OCI-LY1 (cell line): ENCODE results near the gene MAB21L4.

Experiments
- H2AFZ ChIP-seq: fragments of 200-600 bp; sonication (generic), shearing (Covaris generic); 2 replicates; pipeline ENCODE4 v1.6.0; 2014; ENCODE audit warnings: antibody characterized with exemption, mild to moderate bottlenecking, low read length
- H3F3A ChIP-seq: fragments of 200-600 bp; sonication (generic), shearing (Covaris generic); 2 replicates; pipeline ENCODE4 v1.6.0; 2014; ENCODE audit warnings: mild to moderate bottlenecking, antibody characterized with exemption, low read length, moderate library complexity; ENCODE audit not compliant: insufficient read depth
- H3K27ac ChIP-seq: fragments of 200-600 bp; sonication (generic); 2 replicates; pipeline ENCODE4 v1.5.1; 2014; ENCODE audit warnings: low read length, mixed run types, mild to moderate bottlenecking, low read depth; ENCODE audit not compliant: poor library complexity, severe bottlenecking
- H3K27me3 ChIP-seq: fragments of 200-600 bp; sonication (generic); 2 replicates; pipeline ENCODE4 v1.6.0; 2014; ENCODE audit warnings: antibody characterized with exemption, mild to moderate bottlenecking, low read length, moderate library complexity; ENCODE audit not compliant: insufficient read depth
- H3K36me3 ChIP-seq: fragments of 200-600 bp; sonication (generic); 2 replicates; pipeline ENCODE4 v1.6.1; 2014; ENCODE audit warnings: mild to moderate bottlenecking, antibody characterized with exemption, low read length, moderate library complexity, mixed read lengths; ENCODE audit not compliant: insufficient read depth
- H3K4me1 ChIP-seq: fragments of 200-600 bp; sonication (generic); 2 replicates; pipeline ENCODE4 v1.5.1; 2014; ENCODE audit warnings: mild to moderate bottlenecking, low read length, moderate library complexity; ENCODE audit not compliant: insufficient read depth, severe bottlenecking
- H3K4me2 ChIP-seq: fragments of 200-600 bp; sonication (generic), shearing (Covaris generic); 2 replicates; pipeline ENCODE4 v1.6.1; 2014; ENCODE audit warnings: low read length
- H3K4me3 ChIP-seq: fragments of 200-600 bp; sonication (generic); 2 replicates; pipeline ENCODE4 v1.5.1; 2014; ENCODE audit warnings: low read length, low read depth, mild to moderate bottlenecking, mixed read lengths; ENCODE audit not compliant: poor library complexity, severe bottlenecking
- H3K79me2 ChIP-seq: fragments of 200-600 bp; shearing (Covaris generic); 2 replicates; pipeline ENCODE4 v1.6.1; 2016; ENCODE audit warnings: mixed run types, low read length, mixed read lengths; ENCODE audit not compliant: insufficient read depth
- H3K9ac ChIP-seq: fragments of 200-600 bp; sonication (generic), shearing (Covaris generic); 2 replicates; pipeline ENCODE4 v1.6.1; 2014; ENCODE audit warnings: mild to moderate bottlenecking, low read length, mixed read lengths
- H3K9me2 ChIP-seq: fragments of 200-600 bp; sonication (generic), shearing (Covaris generic); 2 replicates; pipeline ENCODE4 v1.6.1; 2014; ENCODE audit warnings: low read depth, mild to moderate bottlenecking, low read length, mixed read lengths
- H3K9me3 ChIP-seq: fragments of 200-600 bp; shearing (Covaris generic); 2 replicates; pipeline ENCODE4 v1.6.1; 2014; ENCODE audit warnings: low read length, mixed read lengths
- H4K20me1 ChIP-seq: fragments of 200-600 bp; sonication (generic), shearing (Covaris generic); 2 replicates; pipeline ENCODE4 v1.6.0; 2016; ENCODE audit warnings: mild to moderate bottlenecking, low read length; ENCODE audit not compliant: insufficient read depth
- CTCF ChIP-seq: fragments of 200-600 bp; sonication (generic), shearing (Covaris generic); IDR thresholded peaks from 2 replicates; pipeline ENCODE4 v1.5.1; 2017; ENCODE audit warnings: mild to moderate bottlenecking, antibody characterized with exemption, low read length, moderate library complexity, mixed read lengths
- EZH2 ChIP-seq: fragments of 200-600 bp; sonication (generic), shearing (Covaris generic); IDR thresholded peaks from 2 replicates; pipeline ENCODE4 v1.8.0; 2017; ENCODE audit warnings: borderline replicate concordance, mixed run types, mild to moderate bottlenecking, antibody characterized with exemption, low read length, moderate library complexity, mixed read lengths

The MAB21L4 gene

DNA sequence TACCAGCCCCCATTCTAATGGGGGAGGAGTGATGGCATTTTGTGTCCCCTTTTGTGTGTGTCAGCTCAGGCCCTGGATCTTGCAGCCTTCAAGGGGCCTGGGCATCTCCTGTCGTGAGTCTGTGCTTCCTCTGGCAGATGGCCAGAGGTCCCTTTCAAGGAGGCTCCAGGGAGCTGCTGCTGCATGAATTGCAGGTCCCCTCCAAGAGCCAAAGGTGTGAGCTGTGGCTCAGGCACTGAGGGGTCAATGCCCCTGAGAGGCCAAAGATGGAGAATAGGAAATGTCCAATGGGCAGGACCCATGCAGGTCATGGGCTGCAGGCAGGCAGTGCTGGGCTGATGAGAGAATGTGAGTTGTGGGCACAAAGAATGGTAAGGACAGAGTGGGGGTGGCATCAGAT is 10.4 kb downstream of the MAB21L4 start:
- Histone ChIP-seq H3K4me3 (no peak overlapping the region), H3K4me2 (no peak overlapping the region), H3K9ac (no peak overlapping the region), H3K4me1 (no peaks in the 10 kb centered on the region), H4K20me1 (no peaks in the 10 kb centered on the region), H2AFZ (no peak overlapping the region), H3K27ac (no peak overlapping the region), H3K27me3 (0 out of 2 replicates have a peak, but pooled peaks cover 4% of the 10 kb centered on the region), H3K9me2 (no peaks in the 10 kb centered on the region), H3K9me3 (no peaks in the 10 kb centered on the region), H3K79me2 (no peaks in the 10 kb centered on the region), H3F3A (no peaks in the 10 kb centered on the region), H3K36me3 (no peaks in the 10 kb centered on the region)
- TF ChIP-seq CTCF (no peak), EZH2 (no peak)

- Histone ChIP-seq H3K4me1 (no peaks in the 10 kb centered on the region), H3K9ac (no peak overlapping the region)
Measured at GRCh38 chr2:240884745-240885144, 11.2 kb downstream of the MAB21L4 start.

DNA sequence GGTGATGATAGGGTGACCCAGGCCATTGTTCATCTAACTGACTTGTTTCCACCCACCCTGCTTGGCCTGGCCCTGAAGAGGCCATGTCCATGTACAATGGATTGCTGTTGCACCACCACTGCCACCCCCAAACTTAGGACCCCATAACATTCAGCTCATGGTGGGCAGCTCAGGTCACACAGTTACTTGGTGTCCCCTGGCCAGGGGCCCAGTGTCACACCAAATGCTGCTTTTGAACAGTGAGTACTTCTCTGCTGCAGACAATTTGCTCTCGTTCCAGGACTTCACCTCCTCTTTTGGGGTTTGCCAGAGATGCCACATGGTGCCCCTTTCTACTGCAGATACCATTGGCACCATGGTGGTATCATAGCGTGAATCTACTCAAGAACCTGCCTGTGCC is 11.7 kb downstream of the MAB21L4 start:
- Histone ChIP-seq H3F3A (no peaks in the 10 kb centered on the region), H3K36me3 (no peaks in the 10 kb centered on the region), H3K4me2 (no peak overlapping the region), H3K9me3 (no peaks in the 10 kb centered on the region), H3K9ac (no peak overlapping the region), H3K27ac (no peak overlapping the region), H2AFZ (no peak overlapping the region), H3K4me3 (no peak overlapping the region), H3K4me1 (no peaks in the 10 kb centered on the region), H3K27me3 (0 out of 2 replicates have a peak, but pooled peaks cover 4% of the 10 kb centered on the region), H4K20me1 (no peaks in the 10 kb centered on the region), H3K9me2 (no peaks in the 10 kb centered on the region), H3K79me2 (no peaks in the 10 kb centered on the region)
- TF ChIP-seq EZH2 (no peak), CTCF (no peak)

More at GRCh38 chr2:240884745-240885144, 11.2 kb downstream of the MAB21L4 start:
- Histone ChIP-seq H3K4me2 (no peak overlapping the region), H3K36me3 (no peaks in the 10 kb centered on the region), H3K79me2 (no peaks in the 10 kb centered on the region), H3K9me2 (no peaks in the 10 kb centered on the region), H3K27ac (no peak overlapping the region), H2AFZ (no peak overlapping the region), H3K4me3 (no peak overlapping the region), H3K27me3 (0 out of 2 replicates have a peak, but pooled peaks cover 4% of the 10 kb centered on the region), H3K9me3 (no peaks in the 10 kb centered on the region), H3F3A (no peaks in the 10 kb centered on the region), H4K20me1 (no peaks in the 10 kb centered on the region)
- TF ChIP-seq CTCF (no peak), EZH2 (no peak)
